ENCODE results near the gene GINS1. TPM values are rescaled to one million over a fixed set of nuclear protein-coding genes. Genes with fewer than 3 reads are reported as not detected.

GINS1 gene
- total and polyA plus RNA-seq, 2 of the 13 experiments (the other 11 are each of a cell fraction or from before 2014, with no cell fraction given), result 14.6 to 59.9 TPM

GRCh38 chr20:25407311-25408169 is at the start of gene GINS1 (continued):
- TF ChIP-seq E2F1 (CRISPR knock-in tag; IDR thresholded peaks at IDR 0.05), result peak; percentile 100
- peak; percentile 97 for TF ChIP-seq ZNF232 (CRISPR knock-in tag; IDR thresholded peaks at IDR 0.05; ENCODE audit: borderline replicate concordance)
- TF ChIP-seq ATF3 (CRISPR knock-in tag; IDR thresholded peaks at IDR 0.05), result no peak; the same call in none of the 2 replicates
- peak; percentile 68; the same call in 1 of the 2 replicates for TF ChIP-seq JUN (CRISPR knock-in tag; IDR thresholded peaks at IDR 0.05)
- peak; percentile 99 for TF ChIP-seq ZNF230 (CRISPR knock-in tag; IDR thresholded peaks at IDR 0.05)
- TF ChIP-seq ESRRA (CRISPR knock-in tag; IDR thresholded peaks at IDR 0.05; ENCODE audit: low read depth), result 0 out of 2 replicates have a peak, but pooled peaks have one; percentile 58
- TF ChIP-seq ZNF547 (CRISPR knock-in tag; IDR thresholded peaks at IDR 0.05), result peak; percentile 99
- peak; percentile 94 for TF ChIP-seq HMGXB4 (CRISPR knock-in tag; IDR thresholded peaks at IDR 0.05; ENCODE audit: borderline replicate concordance in 1 of 2, low read depth in 1 of 2)
- TF ChIP-seq POGZ (CRISPR knock-in tag; IDR thresholded peaks at IDR 0.05), result peak; percentile 99
- peak; percentile 81; the same call in 1 of the 2 replicates for TF ChIP-seq ZBTB33 (CRISPR knock-in tag; IDR thresholded peaks at IDR 0.05)
- TF ChIP-seq HMG20B (CRISPR knock-in tag; conservative IDR thresholded peaks at IDR 0.05), result no peak; the same call in none of the 2 replicates
- TF ChIP-seq ZFP41 (CRISPR knock-in tag; IDR thresholded peaks at IDR 0.05; ENCODE audit: borderline replicate concordance), result peak; percentile 98
- TF ChIP-seq XBP1 (CRISPR knock-in tag; IDR thresholded peaks at IDR 0.05), result peak; percentile 95; the same call in 1 of the 2 replicates
- peak; percentile 93 for TF ChIP-seq HNRNPL (IDR thresholded peaks at IDR 0.05; ENCODE audit: low read depth, low read length)
- TF ChIP-seq PATZ1 (CRISPR knock-in tag; IDR thresholded peaks at IDR 0.05), result peak; percentile 98
- TF ChIP-seq ZZZ3 (CRISPR knock-in tag; IDR thresholded peaks at IDR 0.05; ENCODE audit: borderline replicate concordance), result peak; percentile 93; the same call in 1 of the 2 replicates
- TF ChIP-seq WIZ (CRISPR knock-in tag; IDR thresholded peaks at IDR 0.05), result peak; percentile 84; the same call in 1 of the 2 replicates
- peak; percentile 91 for TF ChIP-seq ELF3 (CRISPR knock-in tag; IDR thresholded peaks at IDR 0.05)
- peak; percentile 76; the same call in 1 of the 2 replicates for TF ChIP-seq SMAD9 (CRISPR knock-in tag; IDR thresholded peaks at IDR 0.05)
- no peak for TF ChIP-seq NONO (IDR thresholded peaks at IDR 0.05)
- peak; percentile 99 for TF ChIP-seq NONO (CRISPR knock-in tag; conservative IDR thresholded peaks at IDR 0.05)
- peak; percentile 99 for TF ChIP-seq XRCC5 (optimal IDR thresholded peaks at IDR 0.05; ENCODE audit: low read length)

Measured in HepG2 (cell line).